Adipocyte (in vitro differentiated cells): ENCODE results near the gene ITIH5.

ENCODE experiments used
- DNase-seq: peaks from one replicate; pipeline ENCODE4 v3.0.0-alpha.2; 2015; ENCODE audit warnings: low read depth
- H3K27me3 ChIP-seq: replicated peaks from 2 replicates; pipeline ENCODE4 v1.7.0; 2013; ENCODE audit warnings: mild to moderate bottlenecking, low read length, moderate library complexity; ENCODE audit not compliant: control insufficient read depth, insufficient read depth
- H3K36me3 ChIP-seq: 2 replicates; pipeline ENCODE4 v1.7.0; 2013; ENCODE audit warnings: low read length, mild to moderate bottlenecking, moderate library complexity; ENCODE audit not compliant: control insufficient read depth, insufficient read depth, severe bottlenecking
- H3K4me1 ChIP-seq: 2 replicates; pipeline ENCODE4 v1.7.0; 2013; ENCODE audit warnings: mild to moderate bottlenecking, low read length, moderate library complexity; ENCODE audit not compliant: control insufficient read depth, insufficient read depth
- H3K4me3 ChIP-seq: 2 replicates; pipeline ENCODE4 v1.7.0; 2013; ENCODE audit warnings: mild to moderate bottlenecking, low read length, moderate library complexity
- H3K9ac ChIP-seq: 2 replicates; pipeline ENCODE4 v1.7.0; 2013; ENCODE audit warnings: mild to moderate bottlenecking, low read length, moderate library complexity
- H3K9me3 ChIP-seq: 2 replicates; pipeline ENCODE4 v1.7.0; 2013; ENCODE audit warnings: mild to moderate bottlenecking, low read length, moderate library complexity; ENCODE audit not compliant: control insufficient read depth

Gene ITIH5

DNA sequence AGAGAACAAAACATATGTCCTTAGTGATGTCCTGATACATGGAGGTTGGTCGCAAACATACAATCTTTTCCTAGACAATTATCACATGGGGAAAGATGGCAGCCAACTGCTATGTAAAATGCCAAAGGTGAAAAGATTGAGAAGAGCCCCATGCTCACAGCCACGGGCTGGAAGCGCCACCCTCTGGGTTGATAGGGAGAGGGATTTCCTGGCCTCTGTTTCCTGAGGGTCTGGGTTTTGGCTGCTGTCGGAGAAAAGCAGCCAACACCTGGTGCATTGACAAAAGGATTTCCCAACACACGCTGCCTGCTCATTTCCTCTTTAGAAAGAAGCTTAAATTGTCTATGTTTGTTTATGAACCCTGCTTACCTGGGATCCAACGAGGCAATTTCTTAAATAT lies 43.8 kb downstream of the ITIH5 start:
- H3K36me3 ChIP-seq: peaks cover 40% of the 10 kb centered on the region
- no peak overlapping the region for H3K9ac ChIP-seq
- H3K4me1 ChIP-seq: peaks cover 34% of the 10 kb centered on the region
- H3K27me3 ChIP-seq: no peaks in the 10 kb centered on the region
- H3K4me3 ChIP-seq: no peak overlapping the region
- peak; percentile 13 for DNase-seq
- no peaks in the 10 kb centered on the region for H3K9me3 ChIP-seq

DNA sequence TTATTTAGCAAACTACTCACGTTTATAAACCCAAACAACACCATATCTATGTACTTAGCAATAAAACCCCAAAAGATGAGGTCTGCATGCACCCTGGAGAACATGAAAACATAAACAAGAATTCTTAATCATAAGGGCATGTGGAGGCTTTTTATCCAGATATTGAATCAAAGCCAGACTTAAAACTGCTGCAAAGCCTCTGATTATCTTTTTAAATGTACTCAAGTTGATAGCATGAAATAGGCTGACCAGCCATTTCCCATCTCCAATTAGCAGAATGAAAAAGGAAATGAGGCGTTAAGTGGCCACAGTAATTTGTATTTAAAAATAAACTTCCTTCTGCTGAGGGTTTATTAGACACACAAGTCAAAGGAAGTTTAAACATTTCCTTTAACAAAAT lies 48.3 kb downstream of the ITIH5 start:
- H3K9ac ChIP-seq: no peak overlapping the region
- peak; percentile 16 for DNase-seq
- H3K27me3 ChIP-seq: no peaks in the 10 kb centered on the region
- no peak overlapping the region for H3K4me3 ChIP-seq
- no peaks in the 10 kb centered on the region for H3K9me3 ChIP-seq
- H3K4me1 ChIP-seq: peaks cover 7% of the 10 kb centered on the region
- peaks cover 58% of the 10 kb centered on the region for H3K36me3 ChIP-seq

DNA sequence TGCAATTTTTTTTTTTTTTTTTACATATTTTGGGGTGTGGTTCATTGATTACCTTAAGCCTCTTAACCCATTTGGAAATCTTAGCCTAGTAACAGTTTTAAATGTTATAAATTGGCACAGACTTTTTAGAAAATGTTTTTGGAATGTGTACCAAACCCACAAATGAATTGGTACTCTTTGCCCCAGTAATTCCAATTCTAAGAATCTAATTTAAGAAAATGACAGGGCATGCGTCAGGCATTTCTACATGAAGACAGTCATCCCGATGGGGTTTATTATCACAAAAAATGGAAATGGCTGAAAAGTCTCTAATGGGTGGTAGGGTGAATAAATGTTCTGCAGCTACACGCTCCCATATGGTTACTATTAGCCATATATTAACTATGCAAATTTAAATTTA lies 54.9 kb downstream of the ITIH5 start:
- peaks cover 37% of the 10 kb centered on the region for H3K36me3 ChIP-seq
- no peaks in the 10 kb centered on the region for H3K9me3 ChIP-seq
- peaks cover 37% of the 10 kb centered on the region for H3K4me1 ChIP-seq
- H3K27me3 ChIP-seq: no peaks in the 10 kb centered on the region
- H3K4me3 ChIP-seq: no peak overlapping the region
- peak overlapping the region; percentile 48 for H3K9ac ChIP-seq
- peak; percentile 50 for DNase-seq

DNA sequence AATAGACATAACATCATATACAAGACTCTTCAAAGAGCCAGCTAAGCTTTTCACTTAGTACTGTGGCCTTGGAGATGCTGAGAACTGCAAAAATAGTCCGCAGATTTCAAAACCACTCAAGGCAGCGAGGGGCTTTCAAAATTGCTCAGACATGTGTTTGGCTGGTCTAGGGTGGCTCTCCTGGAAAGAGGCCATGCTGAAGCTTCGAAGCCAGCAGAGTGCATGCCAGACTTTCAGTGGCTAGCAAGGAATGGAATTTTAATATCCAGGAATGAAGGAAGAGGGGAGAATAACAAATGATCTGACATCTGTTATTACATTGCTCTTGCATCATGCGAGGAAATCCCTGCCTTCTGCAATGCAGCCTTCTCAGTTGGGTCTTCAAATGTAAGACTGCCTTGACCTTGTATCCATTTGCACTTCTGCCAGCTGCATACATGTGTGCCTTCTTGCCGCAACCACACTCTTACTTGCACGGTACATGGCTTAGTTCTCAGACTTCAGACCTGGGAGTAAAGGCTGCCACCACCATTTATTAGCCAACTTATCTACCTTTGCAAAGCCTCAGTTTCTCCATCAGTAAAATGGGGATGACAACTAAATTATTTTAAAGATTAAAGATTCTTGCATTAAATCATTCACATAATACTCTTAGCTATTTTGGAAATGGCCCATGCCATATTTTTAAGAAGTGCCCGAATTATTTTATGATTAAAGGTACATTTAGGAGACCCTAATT lies 55.9 kb downstream of the ITIH5 start:
- Histone ChIP-seq H3K36me3 (peaks cover 27% of the 10 kb centered on the region), H3K4me1 (peaks cover 47% of the 10 kb centered on the region), H3K9me3 (no peaks in the 10 kb centered on the region), H3K4me3 (no peak overlapping the region), H3K9ac (peak overlapping the region; percentile 70), H3K27me3 (no peaks in the 10 kb centered on the region)
- peak; percentile 91 for DNase-seq

DNA sequence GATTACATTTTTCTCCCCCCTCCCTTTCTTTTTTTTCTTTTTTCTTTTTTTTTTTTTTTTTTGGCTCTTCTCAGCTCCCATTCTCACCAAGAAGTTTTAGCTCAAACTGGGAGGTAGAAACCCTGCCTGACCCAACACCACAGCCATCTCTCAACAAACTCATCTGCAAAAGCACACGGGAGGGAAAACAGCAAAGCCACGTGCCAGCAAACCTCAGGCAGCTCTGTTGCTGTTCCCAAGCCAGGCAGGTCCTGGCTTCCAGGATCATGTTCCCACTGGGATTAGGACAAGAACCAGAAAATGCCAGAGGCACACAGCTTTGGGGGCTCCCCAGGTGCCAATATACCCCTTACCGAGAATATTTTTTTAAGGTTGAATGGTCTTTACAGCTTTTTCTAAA lies 56.7 kb downstream of the ITIH5 start:
- peaks cover 19% of the 10 kb centered on the region for H3K36me3 ChIP-seq
- H3K4me3 ChIP-seq: no peak overlapping the region
- H3K9me3 ChIP-seq: no peaks in the 10 kb centered on the region
- peaks cover 49% of the 10 kb centered on the region for H3K4me1 ChIP-seq
- H3K27me3 ChIP-seq: no peaks in the 10 kb centered on the region
- peak overlapping the region; percentile 70 for H3K9ac ChIP-seq
- no peak for DNase-seq

DNA sequence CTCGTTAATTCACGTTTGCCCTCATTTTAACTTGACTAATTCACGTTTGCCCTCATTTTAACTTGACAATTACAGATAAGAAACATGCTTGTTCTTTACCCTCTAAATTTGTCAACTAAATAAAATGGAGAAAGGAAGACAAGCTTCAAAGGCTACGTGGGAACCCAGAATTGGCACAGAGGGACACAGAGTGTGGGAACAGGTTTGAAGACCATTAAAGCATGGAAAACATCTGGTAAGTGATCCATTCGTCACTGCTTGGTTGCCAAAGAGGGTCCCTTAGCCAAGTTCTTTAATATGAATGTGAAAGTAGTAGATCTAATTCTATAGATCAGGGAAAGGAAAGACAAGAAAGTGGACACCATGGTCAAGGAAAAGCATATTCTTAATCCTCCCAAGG lies 57.2 kb downstream of the ITIH5 start:
- no peak overlapping the region for H3K4me3 ChIP-seq
- peaks cover 49% of the 10 kb centered on the region for H3K4me1 ChIP-seq
- peaks cover 16% of the 10 kb centered on the region for H3K36me3 ChIP-seq
- DNase-seq: no peak
- H3K9ac ChIP-seq: peak overlapping the region; percentile 70
- H3K9me3 ChIP-seq: no peaks in the 10 kb centered on the region
- H3K27me3 ChIP-seq: no peaks in the 10 kb centered on the region

DNA sequence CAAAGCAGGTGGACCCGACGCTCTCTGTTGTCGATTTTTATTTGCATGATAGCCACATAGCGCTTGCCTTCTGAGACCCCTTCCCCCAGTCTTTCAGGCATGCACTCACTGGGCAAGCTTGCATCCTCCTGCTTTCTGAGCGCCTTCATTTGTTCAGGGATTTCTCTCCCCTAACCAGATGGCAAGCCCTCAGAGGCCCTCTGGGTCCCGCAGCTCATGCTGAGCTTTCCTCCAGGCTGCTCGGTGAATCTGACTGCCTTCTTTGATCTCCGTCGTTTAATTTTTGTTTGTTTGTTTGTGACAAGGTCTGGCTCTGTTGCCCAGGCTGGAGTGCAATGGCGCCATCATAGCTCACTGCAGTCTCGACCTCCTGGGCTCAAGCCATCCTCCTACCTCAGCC lies 58.8 kb downstream of the ITIH5 start:
- no peak overlapping the region for H3K4me3 ChIP-seq
- no peak overlapping the region for H3K9ac ChIP-seq
- H3K27me3 ChIP-seq: no peaks in the 10 kb centered on the region
- peaks cover 49% of the 10 kb centered on the region for H3K4me1 ChIP-seq
- no peaks in the 10 kb centered on the region for H3K9me3 ChIP-seq
- DNase-seq: no peak
- H3K36me3 ChIP-seq: peaks cover 18% of the 10 kb centered on the region

DNA sequence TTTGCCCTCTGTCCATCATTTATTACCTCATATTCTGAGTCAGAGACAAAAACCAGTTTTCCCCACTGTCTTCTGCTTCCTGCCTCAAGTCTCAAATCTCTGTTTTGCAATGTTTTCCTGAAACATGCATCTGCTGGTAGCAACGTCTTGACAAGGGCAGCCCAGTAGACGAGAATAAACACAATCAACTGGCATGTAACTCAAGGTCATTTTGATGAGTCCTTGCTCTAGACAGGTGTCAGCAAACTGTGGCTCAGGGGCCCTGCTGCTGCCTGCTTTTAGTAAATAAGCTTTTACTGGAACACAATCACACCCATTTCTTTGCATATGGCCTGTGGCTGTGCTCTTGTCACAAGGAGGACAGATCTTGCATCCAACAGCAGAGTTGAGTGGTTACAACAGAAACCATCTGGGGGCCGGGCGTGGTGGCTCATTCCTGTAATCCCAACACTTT lies 59.8 kb downstream of the ITIH5 start:
- peak overlapping the region; percentile 21 for H3K9ac ChIP-seq
- H3K4me3 ChIP-seq: no peak overlapping the region
- no peaks in the 10 kb centered on the region for H3K27me3 ChIP-seq
- DNase-seq: peak; percentile 60
- no peaks in the 10 kb centered on the region for H3K9me3 ChIP-seq
- H3K4me1 ChIP-seq: peaks cover 54% of the 10 kb centered on the region
- H3K36me3 ChIP-seq: peaks cover 21% of the 10 kb centered on the region

DNA sequence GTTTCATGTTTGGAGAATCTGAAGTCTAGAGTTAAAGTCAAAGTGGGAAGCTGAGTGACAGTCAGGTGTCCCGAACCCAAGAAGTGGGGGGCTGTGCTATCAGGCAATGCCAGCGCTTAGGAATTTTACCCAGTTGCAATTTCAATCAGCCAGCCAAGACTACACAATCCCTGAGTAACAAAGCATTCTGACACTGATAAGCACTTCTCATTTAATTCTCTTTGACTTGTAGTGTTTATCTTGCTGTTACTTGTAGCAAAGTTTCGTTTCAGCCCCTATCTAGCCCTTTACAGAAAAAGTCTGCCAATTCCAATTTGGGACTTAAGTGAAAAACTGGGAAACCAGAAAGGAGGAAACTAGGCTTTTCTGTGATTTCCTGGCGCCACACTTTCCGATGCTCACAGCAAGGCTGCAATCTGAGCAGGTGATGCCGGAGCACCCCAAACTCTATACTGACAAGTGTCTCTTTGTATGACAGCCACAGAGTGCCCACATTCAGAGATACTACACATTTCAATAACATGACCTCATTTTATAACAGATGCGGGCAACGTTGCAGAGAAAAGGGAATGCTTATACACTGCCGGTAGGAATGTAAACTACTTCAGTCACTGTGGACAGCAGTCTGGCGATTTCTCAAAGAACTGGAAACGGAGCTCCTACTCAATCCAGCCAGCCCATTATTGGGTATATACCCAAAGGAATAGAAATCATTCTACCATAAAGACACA lies 61.0 kb downstream of the ITIH5 start:
- DNase-seq: no peak

DNA sequence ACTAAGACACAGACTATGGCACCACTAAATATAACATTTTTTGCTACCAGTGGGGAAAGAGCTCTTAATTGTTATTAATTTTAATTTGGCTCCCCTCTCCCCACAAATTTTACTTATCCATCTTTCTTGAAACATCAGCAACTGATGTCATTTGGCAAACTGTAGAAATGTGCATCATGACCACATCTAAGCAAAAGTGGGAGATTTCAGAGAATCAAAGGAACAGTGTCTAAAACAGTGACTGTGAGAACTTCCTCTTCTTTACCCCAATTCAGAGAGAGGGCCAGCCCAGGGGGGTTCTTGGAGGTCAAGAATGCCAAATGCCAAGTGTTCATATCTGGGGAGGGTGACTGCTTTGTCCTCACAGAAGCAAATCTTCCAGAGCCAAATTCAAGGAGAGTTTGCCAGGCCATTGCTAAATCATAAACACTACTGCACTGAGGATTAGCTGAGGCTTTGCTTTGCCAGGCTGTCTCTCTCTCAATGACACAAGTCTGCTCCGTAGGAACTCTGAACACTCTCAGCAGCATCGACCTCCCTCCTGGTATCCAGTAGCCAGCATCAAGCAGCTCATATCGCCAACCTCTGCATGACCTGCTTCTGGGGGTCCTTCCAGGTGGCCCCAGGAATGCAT lies 65.6 kb downstream of the ITIH5 start:
- H3K27me3 ChIP-seq: no peaks in the 10 kb centered on the region
- H3K9ac ChIP-seq: no peak overlapping the region
- peaks cover 34% of the 10 kb centered on the region for H3K4me1 ChIP-seq
- H3K4me3 ChIP-seq: no peak overlapping the region
- H3K36me3 ChIP-seq: peaks cover 23% of the 10 kb centered on the region
- H3K9me3 ChIP-seq: no peaks in the 10 kb centered on the region
- DNase-seq: peak; percentile 28

More for the DNA sequence above, 61.0 kb downstream of the ITIH5 start:
- peaks cover 56% of the 10 kb centered on the region for H3K4me1 ChIP-seq
- H3K4me3 ChIP-seq: no peak overlapping the region
- no peaks in the 10 kb centered on the region for H3K27me3 ChIP-seq
- H3K9ac ChIP-seq: no peak overlapping the region
- H3K36me3 ChIP-seq: peaks cover 21% of the 10 kb centered on the region
- H3K9me3 ChIP-seq: no peaks in the 10 kb centered on the region

DNA sequence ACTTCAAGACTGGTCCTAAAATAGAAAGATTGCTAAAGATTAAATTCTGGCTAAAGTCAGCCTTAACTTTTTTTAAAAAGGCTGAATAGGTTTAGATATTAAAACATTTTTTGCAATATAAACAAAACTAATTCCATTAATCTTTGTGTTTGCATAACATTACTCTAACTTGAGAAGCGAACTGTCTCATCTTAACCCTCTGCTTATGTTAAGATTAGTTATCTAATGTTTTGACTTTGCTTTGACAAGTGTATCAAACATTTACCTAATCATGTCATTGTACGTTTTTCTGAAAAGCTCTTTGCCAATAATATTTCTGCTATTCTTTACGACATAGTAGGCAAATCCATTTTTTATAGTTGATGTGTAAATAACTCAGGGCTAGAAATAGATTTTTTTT lies 68.0 kb downstream of the ITIH5 start:
- H3K4me1 ChIP-seq: peaks cover 33% of the 10 kb centered on the region
- DNase-seq: no peak
- peaks cover 22% of the 10 kb centered on the region for H3K36me3 ChIP-seq
- no peak overlapping the region for H3K4me3 ChIP-seq
- no peaks in the 10 kb centered on the region for H3K27me3 ChIP-seq
- H3K9ac ChIP-seq: no peak overlapping the region
- H3K9me3 ChIP-seq: no peaks in the 10 kb centered on the region
